ENCODE measurements around the gene FAM174A.

- TF ChIP-seq, protein P1, sequence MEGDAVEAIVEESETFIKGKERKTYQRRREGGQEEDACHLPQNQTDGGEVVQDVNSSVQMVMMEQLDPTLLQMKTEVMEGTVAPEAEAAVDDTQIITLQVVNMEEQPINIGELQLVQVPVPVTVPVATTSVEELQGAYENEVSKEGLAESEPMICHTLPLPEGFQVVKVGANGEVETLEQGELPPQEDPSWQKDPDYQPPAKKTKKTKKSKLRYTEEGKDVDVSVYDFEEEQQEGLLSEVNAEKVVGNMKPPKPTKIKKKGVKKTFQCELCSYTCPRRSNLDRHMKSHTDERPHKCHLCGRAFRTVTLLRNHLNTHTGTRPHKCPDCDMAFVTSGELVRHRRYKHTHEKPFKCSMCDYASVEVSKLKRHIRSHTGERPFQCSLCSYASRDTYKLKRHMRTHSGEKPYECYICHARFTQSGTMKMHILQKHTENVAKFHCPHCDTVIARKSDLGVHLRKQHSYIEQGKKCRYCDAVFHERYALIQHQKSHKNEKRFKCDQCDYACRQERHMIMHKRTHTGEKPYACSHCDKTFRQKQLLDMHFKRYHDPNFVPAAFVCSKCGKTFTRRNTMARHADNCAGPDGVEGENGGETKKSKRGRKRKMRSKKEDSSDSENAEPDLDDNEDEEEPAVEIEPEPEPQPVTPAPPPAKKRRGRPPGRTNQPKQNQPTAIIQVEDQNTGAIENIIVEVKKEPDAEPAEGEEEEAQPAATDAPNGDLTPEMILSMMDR (IDR thresholded peaks at IDR 0.05) = no peak
- TF ChIP-seq POLR2A (IDR thresholded peaks at IDR 0.05) = no peak
- TF ChIP-seq EP300 (IDR thresholded peaks at IDR 0.05) = no peak
These were observed 39.5 kb downstream of the FAM174A start for GRCh38 chr5:100574716-100575115.

Measured in ovary (tissue), 3 donors.